KMS-11 (cell line): Measurements from ENCODE around the gene ARHGAP5.

Experiments
- H2AFZ ChIP-seq: fragments of 200-600 bp; sonication (generic); 2 replicates; pipeline ENCODE4 v1.6.1; 2016; ENCODE audit warnings: antibody characterized with exemption, mixed run types, low read depth
- H3K27ac ChIP-seq: fragments of 200-600 bp; sonication (generic); 2 replicates; pipeline ENCODE4 v1.6.1; 2016; ENCODE audit warnings: mild to moderate bottlenecking, mixed run types
- H3K27me3 ChIP-seq: fragments of 200-600 bp; sonication (generic); 2 replicates; pipeline ENCODE4 v1.6.1; 2017; ENCODE audit warnings: mild to moderate bottlenecking, low read depth, mixed run types, moderate library complexity; ENCODE audit not compliant: insufficient read depth
- H3K36me3 ChIP-seq: fragments of 200-600 bp; sonication (generic); 2 replicates; pipeline ENCODE4 v1.6.1; 2017; ENCODE audit warnings: mild to moderate bottlenecking, mixed run types; ENCODE audit not compliant: insufficient read depth
- H3K4me1 ChIP-seq: fragments of 200-600 bp; sonication (generic); 2 replicates; pipeline ENCODE4 v1.6.1; 2016; ENCODE audit warnings: mild to moderate bottlenecking, low read depth, mixed run types; ENCODE audit not compliant: poor library complexity, severe bottlenecking
- H3K4me2 ChIP-seq: fragments of 200-600 bp; sonication (generic); 2 replicates; pipeline ENCODE4 v1.7.0; 2016; ENCODE audit warnings: mild to moderate bottlenecking, mixed run types
- H3K4me3 ChIP-seq: fragments of 200-600 bp; sonication (generic); IDR thresholded peaks from 2 replicates; pipeline ENCODE4 v1.6.1; 2017; ENCODE audit warnings: low read depth, low read length, mixed read lengths; ENCODE audit not compliant: insufficient read depth
- H3K79me2 ChIP-seq: fragments of 200-600 bp; sonication (generic); 2 replicates; pipeline ENCODE4 v1.6.1; 2016; ENCODE audit warnings: low read depth, mixed run types; ENCODE audit not compliant: insufficient read depth
- H3K9ac ChIP-seq: fragments of 200-600 bp; sonication (generic); 2 replicates; pipeline ENCODE4 v1.6.1; 2016; ENCODE audit warnings: mild to moderate bottlenecking, mixed run types
- H4K20me1 ChIP-seq: fragments of 200-600 bp; sonication (generic); 2 replicates; pipeline ENCODE4 v1.6.1; 2016; ENCODE audit warnings: mild to moderate bottlenecking, mixed run types; ENCODE audit not compliant: insufficient read depth
- TF ChIP-seq, protein P1 (sequence below): fragments of 200-600 bp; sonication (generic); conservative IDR thresholded peaks from 2 replicates; pipeline ENCODE4 v1.6.1; 2017; ENCODE audit warnings: low read depth, mild to moderate bottlenecking, antibody characterized with exemption, low read length, moderate library complexity, mixed read lengths

Gene ARHGAP5

DNA sequence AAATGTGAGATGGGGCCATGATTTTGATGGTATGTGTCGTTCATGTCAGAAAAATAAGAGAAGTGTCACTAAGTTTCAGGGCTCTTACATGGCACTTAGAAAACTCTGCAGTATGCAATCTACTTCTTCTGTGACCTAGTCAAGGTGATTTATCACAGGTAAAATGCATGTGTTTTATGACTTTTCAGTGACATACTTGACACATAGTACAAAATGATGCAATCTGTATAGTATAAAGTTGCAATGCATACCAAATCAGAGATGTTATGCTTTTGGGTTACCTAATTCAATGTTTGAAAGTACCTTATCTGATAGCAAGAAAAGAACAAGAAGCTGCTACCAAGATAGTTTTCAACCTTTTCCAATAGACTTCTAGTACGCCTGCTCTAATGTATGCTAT is 21.9 kb upstream of the ARHGAP5 start:
- no peaks in the 10 kb centered on the region for H3K27me3 ChIP-seq
- H2AFZ ChIP-seq: no peak overlapping the region
- no peaks in the 10 kb centered on the region for H3K4me1 ChIP-seq
- H3K9ac ChIP-seq: no peak overlapping the region
- no peak overlapping the region for H3K4me2 ChIP-seq
- H3K79me2 ChIP-seq: no peaks in the 10 kb centered on the region
- no peak overlapping the region for H3K4me3 ChIP-seq
- H4K20me1 ChIP-seq: no peaks in the 10 kb centered on the region
- TF ChIP-seq, protein P1, sequence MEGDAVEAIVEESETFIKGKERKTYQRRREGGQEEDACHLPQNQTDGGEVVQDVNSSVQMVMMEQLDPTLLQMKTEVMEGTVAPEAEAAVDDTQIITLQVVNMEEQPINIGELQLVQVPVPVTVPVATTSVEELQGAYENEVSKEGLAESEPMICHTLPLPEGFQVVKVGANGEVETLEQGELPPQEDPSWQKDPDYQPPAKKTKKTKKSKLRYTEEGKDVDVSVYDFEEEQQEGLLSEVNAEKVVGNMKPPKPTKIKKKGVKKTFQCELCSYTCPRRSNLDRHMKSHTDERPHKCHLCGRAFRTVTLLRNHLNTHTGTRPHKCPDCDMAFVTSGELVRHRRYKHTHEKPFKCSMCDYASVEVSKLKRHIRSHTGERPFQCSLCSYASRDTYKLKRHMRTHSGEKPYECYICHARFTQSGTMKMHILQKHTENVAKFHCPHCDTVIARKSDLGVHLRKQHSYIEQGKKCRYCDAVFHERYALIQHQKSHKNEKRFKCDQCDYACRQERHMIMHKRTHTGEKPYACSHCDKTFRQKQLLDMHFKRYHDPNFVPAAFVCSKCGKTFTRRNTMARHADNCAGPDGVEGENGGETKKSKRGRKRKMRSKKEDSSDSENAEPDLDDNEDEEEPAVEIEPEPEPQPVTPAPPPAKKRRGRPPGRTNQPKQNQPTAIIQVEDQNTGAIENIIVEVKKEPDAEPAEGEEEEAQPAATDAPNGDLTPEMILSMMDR: no peak
- H3K36me3 ChIP-seq: no peaks in the 10 kb centered on the region
- no peak overlapping the region for H3K27ac ChIP-seq

DNA sequence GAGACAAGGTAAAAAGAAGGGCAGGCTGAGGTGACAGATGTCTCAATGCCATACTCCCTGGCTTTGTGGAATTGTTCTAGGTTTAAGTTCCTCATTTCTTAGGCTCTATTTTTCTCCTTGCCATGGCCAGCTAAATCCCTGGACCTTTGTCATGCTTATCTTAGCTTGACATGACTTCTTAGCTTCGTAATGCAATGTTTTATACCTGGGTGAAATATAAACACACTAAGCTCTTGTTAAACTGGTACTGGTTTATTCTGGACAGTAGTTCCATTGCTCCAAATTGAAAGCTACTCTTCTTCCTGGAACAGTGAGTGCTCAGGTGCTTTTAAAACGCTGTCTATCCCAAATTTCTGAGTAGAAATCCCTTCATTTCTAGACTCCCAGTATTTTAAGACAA is 17.4 kb upstream of the ARHGAP5 start:
- no peak overlapping the region for H3K27ac ChIP-seq
- no peaks in the 10 kb centered on the region for H3K36me3 ChIP-seq
- H3K4me2 ChIP-seq: no peak overlapping the region
- H2AFZ ChIP-seq: no peak overlapping the region
- no peaks in the 10 kb centered on the region for H3K79me2 ChIP-seq
- H3K9ac ChIP-seq: no peak overlapping the region
- no peak overlapping the region for H3K4me3 ChIP-seq
- TF ChIP-seq, protein P1: no peak
- no peaks in the 10 kb centered on the region for H3K27me3 ChIP-seq
- no peaks in the 10 kb centered on the region for H4K20me1 ChIP-seq
- no peaks in the 10 kb centered on the region for H3K4me1 ChIP-seq

DNA sequence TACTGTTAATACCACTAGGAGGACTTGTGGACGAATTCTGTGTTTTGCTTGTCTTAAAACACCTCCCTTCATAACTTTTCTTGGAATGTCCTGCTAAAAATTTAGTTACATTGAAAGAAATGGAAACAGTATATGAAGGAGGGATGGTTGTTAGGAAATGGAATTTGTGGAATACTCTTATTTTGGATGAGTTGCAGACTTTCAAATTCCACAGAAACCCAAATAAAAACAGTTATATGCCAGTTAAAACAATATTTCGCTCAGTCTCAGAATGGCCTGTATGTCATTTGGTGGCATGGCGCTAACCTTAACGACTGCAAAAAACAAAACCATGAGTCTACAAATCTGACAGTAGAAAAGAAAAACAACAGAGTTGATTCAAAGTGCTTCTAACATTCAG is 12.2 kb upstream of the ARHGAP5 start:
- Histone ChIP-seq H4K20me1 (no peaks in the 10 kb centered on the region), H3K36me3 (no peaks in the 10 kb centered on the region), H3K27ac (no peak overlapping the region), H3K27me3 (no peaks in the 10 kb centered on the region), H3K4me3 (no peak overlapping the region), H3K79me2 (no peaks in the 10 kb centered on the region), H3K4me2 (no peak overlapping the region), H3K4me1 (no peaks in the 10 kb centered on the region), H3K9ac (no peak overlapping the region), H2AFZ (no peak overlapping the region)
- TF ChIP-seq, protein P1: no peak

DNA sequence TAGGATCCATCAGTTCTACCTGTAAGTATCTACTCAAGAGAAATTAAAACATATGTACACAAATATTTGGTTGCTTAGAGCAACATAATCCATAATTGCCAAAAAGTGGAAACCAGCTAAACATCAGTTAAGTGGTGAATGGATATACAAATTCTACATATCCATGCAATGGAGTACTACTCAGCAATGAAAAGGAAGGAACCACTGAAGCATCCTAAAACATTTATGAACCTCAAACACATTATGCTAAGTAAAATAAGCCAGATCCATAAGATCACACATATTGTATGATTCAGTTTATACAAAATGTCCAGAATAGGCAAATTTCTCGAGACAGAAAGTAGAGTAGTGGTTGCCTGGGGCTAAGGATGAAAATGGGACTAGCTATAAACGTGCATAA is 8.4 kb upstream of the ARHGAP5 start:
- H3K27ac ChIP-seq: no peak overlapping the region
- H3K79me2 ChIP-seq: no peaks in the 10 kb centered on the region
- H3K4me1 ChIP-seq: peaks cover under 1% of the 10 kb centered on the region
- no peak overlapping the region for H2AFZ ChIP-seq
- no peak overlapping the region for H3K4me2 ChIP-seq
- no peak overlapping the region for H3K9ac ChIP-seq
- H3K4me3 ChIP-seq: no peak overlapping the region
- H3K27me3 ChIP-seq: no peaks in the 10 kb centered on the region
- H3K36me3 ChIP-seq: no peaks in the 10 kb centered on the region
- TF ChIP-seq, protein P1: no peak
- H4K20me1 ChIP-seq: no peaks in the 10 kb centered on the region

DNA sequence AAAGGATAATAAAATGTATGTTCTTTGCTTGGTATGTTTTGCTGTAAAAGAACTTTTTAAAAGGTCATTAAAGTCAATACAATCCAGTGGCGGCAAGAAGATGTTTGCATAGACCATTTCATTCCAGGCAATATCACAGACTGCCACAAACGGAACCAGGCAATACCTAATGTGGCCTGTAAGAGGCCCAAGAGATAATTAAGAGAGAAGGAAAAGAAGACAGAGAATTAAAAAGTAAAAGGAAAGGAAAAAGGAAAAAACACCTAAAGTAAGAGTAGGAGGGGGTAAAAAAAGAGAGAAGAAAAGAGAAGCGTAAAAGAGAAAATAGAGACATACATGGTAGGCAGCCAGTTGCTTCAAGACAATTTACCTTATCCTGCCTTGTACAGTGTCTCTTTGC is 6.8 kb upstream of the ARHGAP5 start:
- Histone ChIP-seq H3K79me2 (no peaks in the 10 kb centered on the region), H4K20me1 (no peaks in the 10 kb centered on the region), H3K4me3 (no peak overlapping the region)

More for the DNA sequence above, 6.8 kb upstream of the ARHGAP5 start:
- H3K27ac ChIP-seq: no peak overlapping the region
- no peak overlapping the region for H3K4me2 ChIP-seq
- no peaks in the 10 kb centered on the region for H3K36me3 ChIP-seq
- TF ChIP-seq, protein P1: no peak
- H2AFZ ChIP-seq: no peak overlapping the region
- H3K9ac ChIP-seq: no peak overlapping the region
- peaks cover 10% of the 10 kb centered on the region for H3K4me1 ChIP-seq
- no peaks in the 10 kb centered on the region for H3K27me3 ChIP-seq
